ENCODE measurements around the gene C6orf120.

The C6orf120 gene

DNA sequence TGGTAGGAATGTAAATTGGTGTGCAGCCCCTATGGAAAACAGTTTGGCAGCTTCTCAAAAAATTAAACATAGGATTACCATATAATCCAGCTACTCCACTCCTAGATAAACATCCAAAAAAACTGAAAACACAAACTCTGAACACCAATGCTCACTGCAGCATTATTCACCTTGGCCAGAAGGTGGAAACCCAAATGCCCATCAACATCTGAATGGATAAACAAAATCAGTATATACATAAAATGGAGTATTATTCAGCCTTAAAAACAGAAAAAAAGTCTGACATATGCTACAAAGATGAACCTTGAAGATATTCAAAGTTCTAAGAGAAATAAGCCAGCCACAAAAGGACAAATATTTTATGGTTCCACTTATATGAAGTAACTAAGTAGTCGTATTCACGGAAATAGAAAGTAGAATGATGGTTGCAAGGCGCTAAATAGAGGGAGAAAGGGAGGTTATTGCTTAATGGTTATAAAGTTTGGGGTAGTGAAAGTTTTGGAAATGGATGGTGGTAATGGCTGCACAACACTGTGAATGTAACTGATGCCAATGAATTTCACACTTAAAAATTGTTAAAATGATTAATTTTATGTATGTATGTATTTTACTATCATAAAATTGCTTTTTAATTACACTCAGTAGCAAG is 18.4 kb downstream of the C6orf120 start:
- Histone ChIP-seq H3K4me2 (no peak overlapping the region), H3K27ac (no peak overlapping the region), H3K79me2 (ENCODE audit: insufficient read depth, low read depth) (peaks cover 63% of the 10 kb centered on the region), H2AFZ (ENCODE audit: low read depth) (no peak overlapping the region), H3K36me3 (ENCODE audit: insufficient read depth) (0 out of 2 replicates have a peak, but pooled peaks cover 2% of the 10 kb centered on the region), H4K20me1 (ENCODE audit: insufficient read depth) (peaks cover 7% of the 10 kb centered on the region; the same call in 1 of the 2 replicates), H3K4me3 (IDR thresholded peaks at IDR 0.05; ENCODE audit: insufficient read depth, low read depth, low read length) (no peak overlapping the region), H3K4me1 (ENCODE audit: low read depth, poor library complexity, severe bottlenecking) (peaks cover 30% of the 10 kb centered on the region), H3K27me3 (ENCODE audit: insufficient read depth, low read depth) (no peaks in the 10 kb centered on the region), H3K9ac (no peak overlapping the region)
- TF ChIP-seq, protein P1, sequence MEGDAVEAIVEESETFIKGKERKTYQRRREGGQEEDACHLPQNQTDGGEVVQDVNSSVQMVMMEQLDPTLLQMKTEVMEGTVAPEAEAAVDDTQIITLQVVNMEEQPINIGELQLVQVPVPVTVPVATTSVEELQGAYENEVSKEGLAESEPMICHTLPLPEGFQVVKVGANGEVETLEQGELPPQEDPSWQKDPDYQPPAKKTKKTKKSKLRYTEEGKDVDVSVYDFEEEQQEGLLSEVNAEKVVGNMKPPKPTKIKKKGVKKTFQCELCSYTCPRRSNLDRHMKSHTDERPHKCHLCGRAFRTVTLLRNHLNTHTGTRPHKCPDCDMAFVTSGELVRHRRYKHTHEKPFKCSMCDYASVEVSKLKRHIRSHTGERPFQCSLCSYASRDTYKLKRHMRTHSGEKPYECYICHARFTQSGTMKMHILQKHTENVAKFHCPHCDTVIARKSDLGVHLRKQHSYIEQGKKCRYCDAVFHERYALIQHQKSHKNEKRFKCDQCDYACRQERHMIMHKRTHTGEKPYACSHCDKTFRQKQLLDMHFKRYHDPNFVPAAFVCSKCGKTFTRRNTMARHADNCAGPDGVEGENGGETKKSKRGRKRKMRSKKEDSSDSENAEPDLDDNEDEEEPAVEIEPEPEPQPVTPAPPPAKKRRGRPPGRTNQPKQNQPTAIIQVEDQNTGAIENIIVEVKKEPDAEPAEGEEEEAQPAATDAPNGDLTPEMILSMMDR (conservative IDR thresholded peaks at IDR 0.05; ENCODE audit: low read depth, low read length), result no peak

DNA sequence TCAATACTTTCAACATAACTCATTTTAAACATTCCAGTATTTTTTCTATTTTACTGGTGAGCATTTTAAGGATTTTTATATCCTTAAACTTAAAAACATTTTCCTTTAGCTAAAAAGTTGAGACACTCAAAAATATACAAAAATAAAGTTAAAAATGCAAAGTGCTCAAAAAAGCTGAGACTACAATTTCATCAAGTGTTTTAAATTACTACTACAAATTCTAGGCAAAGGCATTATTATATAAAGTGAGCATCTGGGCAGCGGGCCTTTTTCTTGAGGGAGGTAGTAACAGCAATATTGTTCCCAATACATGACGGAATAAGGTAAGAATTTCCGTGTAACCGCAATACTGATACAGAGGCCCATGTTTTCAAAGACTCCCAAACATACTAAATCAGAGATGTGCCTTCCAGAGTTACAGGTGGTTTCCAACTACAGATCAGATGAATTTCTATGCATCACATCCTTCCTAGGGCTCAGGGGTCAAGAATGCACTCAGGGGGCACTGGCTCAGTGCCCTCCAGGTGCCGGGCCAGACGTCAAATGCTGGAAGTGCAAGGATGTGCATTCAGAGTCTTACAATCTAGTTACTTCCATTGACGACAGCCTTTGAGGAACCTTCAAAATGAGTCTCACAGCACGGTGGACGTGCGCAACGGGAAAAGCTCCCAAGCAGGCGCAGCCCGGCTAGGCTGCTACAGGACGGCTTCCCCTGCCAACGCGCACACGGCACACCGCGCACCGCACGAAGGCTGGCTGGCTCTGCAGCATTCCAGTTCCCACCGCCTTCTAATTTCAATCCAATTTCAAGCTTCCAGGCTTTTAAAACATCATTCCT is 20.7 kb downstream of the C6orf120 start:
- Histone ChIP-seq H4K20me1 (ENCODE audit: insufficient read depth) (peaks cover 7% of the 10 kb centered on the region; the same call in 1 of the 2 replicates), H3K79me2 (ENCODE audit: insufficient read depth, low read depth) (peaks cover 54% of the 10 kb centered on the region), H3K4me3 (IDR thresholded peaks at IDR 0.05; ENCODE audit: insufficient read depth, low read depth, low read length) (no peak overlapping the region)

GRCh38 chr6:169723200-169723909 is 21.4 kb downstream of the C6orf120 start:
- Histone ChIP-seq H3K4me3 (IDR thresholded peaks at IDR 0.05; ENCODE audit: insufficient read depth, low read depth, low read length) (no peak overlapping the region), H3K9ac (peak overlapping the region; percentile 72), H2AFZ (ENCODE audit: low read depth) (peak overlapping the region; percentile 18; the same call in 1 of the 2 replicates), H3K4me1 (ENCODE audit: low read depth, poor library complexity, severe bottlenecking) (peaks cover 30% of the 10 kb centered on the region), H3K27me3 (ENCODE audit: insufficient read depth, low read depth) (no peaks in the 10 kb centered on the region), H3K4me2 (peak overlapping the region; percentile 100), H3K79me2 (ENCODE audit: insufficient read depth, low read depth) (peaks cover 48% of the 10 kb centered on the region), H4K20me1 (ENCODE audit: insufficient read depth) (peaks cover 7% of the 10 kb centered on the region; the same call in 1 of the 2 replicates), H3K36me3 (ENCODE audit: insufficient read depth) (no peaks in the 10 kb centered on the region), H3K27ac (peak overlapping the region; percentile 81)
- TF ChIP-seq, protein P1 (conservative IDR thresholded peaks at IDR 0.05; ENCODE audit: low read depth, low read length), result no peak

More for the DNA sequence above, 20.7 kb downstream of the C6orf120 start:
- Histone ChIP-seq H3K36me3 (ENCODE audit: insufficient read depth) (no peaks in the 10 kb centered on the region), H3K27ac (peak overlapping the region; percentile 81), H3K4me2 (peak overlapping the region; percentile 100), H2AFZ (ENCODE audit: low read depth) (peak overlapping the region; percentile 18; the same call in 1 of the 2 replicates), H3K4me1 (ENCODE audit: low read depth, poor library complexity, severe bottlenecking) (peaks cover 30% of the 10 kb centered on the region), H3K9ac (peak overlapping the region; percentile 72), H3K27me3 (ENCODE audit: insufficient read depth, low read depth) (no peaks in the 10 kb centered on the region)
- TF ChIP-seq, protein P1 (conservative IDR thresholded peaks at IDR 0.05; ENCODE audit: low read depth, low read length), result no peak

DNA sequence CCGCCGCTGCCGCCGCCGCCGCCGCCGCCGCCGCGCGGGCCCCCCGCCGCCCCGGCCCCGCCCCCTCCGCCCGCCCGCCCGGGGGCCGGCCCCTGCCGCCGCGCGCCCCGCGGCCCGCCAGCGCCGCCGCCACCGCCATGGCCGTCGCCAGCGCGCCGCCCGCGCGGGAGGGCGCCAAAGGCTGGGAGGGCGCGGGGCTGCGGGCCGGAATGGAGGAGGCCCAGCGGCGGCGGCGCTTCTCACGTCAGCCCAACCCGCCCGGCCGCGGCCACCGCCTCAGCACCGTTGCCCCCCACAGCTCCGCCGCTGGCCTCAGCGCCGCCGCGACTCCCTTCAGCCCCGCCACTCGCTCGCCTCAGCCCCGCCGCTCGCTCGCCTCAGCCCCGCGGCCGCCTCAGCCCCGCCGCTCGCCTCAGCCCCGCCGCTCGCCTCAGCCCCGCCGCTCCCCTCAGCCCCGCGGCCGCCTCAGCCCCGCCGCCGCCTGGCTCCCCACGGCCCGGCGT is 22.1 kb downstream of the C6orf120 start:
- Histone ChIP-seq H3K4me2 (no peak overlapping the region), H3K9ac (no peak overlapping the region), H2AFZ (ENCODE audit: low read depth) (no peak overlapping the region), H3K4me3 (IDR thresholded peaks at IDR 0.05; ENCODE audit: insufficient read depth, low read depth, low read length) (no peak overlapping the region), H3K27ac (no peak overlapping the region), H4K20me1 (ENCODE audit: insufficient read depth) (peaks cover 7% of the 10 kb centered on the region; the same call in 1 of the 2 replicates), H3K4me1 (ENCODE audit: low read depth, poor library complexity, severe bottlenecking) (peaks cover 30% of the 10 kb centered on the region), H3K79me2 (ENCODE audit: insufficient read depth, low read depth) (peaks cover 43% of the 10 kb centered on the region), H3K36me3 (ENCODE audit: insufficient read depth) (no peaks in the 10 kb centered on the region), H3K27me3 (ENCODE audit: insufficient read depth, low read depth) (no peaks in the 10 kb centered on the region)
- TF ChIP-seq, protein P1 (conservative IDR thresholded peaks at IDR 0.05; ENCODE audit: low read depth, low read length), result no peak

All from KMS-11 (cell line).